GM12878 (cell line): ENCODE data around the gene SKOR2. TPM values are rescaled to one million over a fixed set of nuclear protein-coding genes. Genes with fewer than 3 reads are reported as not detected.

ENCODE experiments used
- ATAC-seq: fragments of 200-7000 bp; cut with Tn5 transposase; 3 replicates; pipeline ENCODE4 v1.9.1; 2020; ENCODE audit warnings: mild to moderate bottlenecking, moderate library complexity
- BruUV-seq: library from RNA; stranded (reverse); fragments of 400-500 nt; replicated peaks from 2 replicates; lab custom pipeline; 2021; lab: Mats Ljungman, UMichigan
- CTCF ChIA-PET: fragments of 300-600 bp; sonication (Branson Sonifier 250); formaldehyde crosslinking; extraction: SDS; loops from one replicate; lab custom pipeline; 2021; ENCODE audit warnings: inconsistent platforms; lab: Yijun Ruan, JAX
- POLR2A ChIA-PET: fragments of 350-600 bp; formaldehyde crosslinking; extraction: SDS; loops from one replicate; lab custom pipeline; 2021; ENCODE audit warnings: inconsistent platforms; lab: Charles Lee
- RAD21 ChIA-PET: fragments of 300-600 bp; sonication (Branson Sonifier 250); formaldehyde crosslinking; loops from one replicate; lab custom pipeline; 2023; ENCODE audit warnings: antibody characterized with exemption; ENCODE audit not compliant: unreplicated experiment; lab: Charles Lee
- SMC1A ChIA-PET: fragments of 300-600 bp; sonication (Branson Sonifier 250); formaldehyde crosslinking; loops from one replicate; lab custom pipeline; 2023; ENCODE audit not compliant: unreplicated experiment, uncharacterized antibody; lab: Charles Lee
- DNase-seq: peaks from one replicate; pipeline ENCODE4 v3.0.0-alpha.2; 2011; ENCODE audit warnings: low read depth, low spot score
- FAIRE-seq: peaks from 3 replicates; lab custom pipeline; 2011; peaks lifted over from hg19 to GRCh38; lab: Jason Lieb, UNC
- H2AFZ ChIP-seq: 2 replicates; pipeline ENCODE4 v1.6.0; 2011; ENCODE audit warnings: low read depth, low read length, control low read depth; ENCODE audit not compliant: control insufficient read depth
- H3K27ac ChIP-seq: 2 replicates; pipeline ENCODE4 v1.5.1; 2011; ENCODE audit warnings: control low read depth; ENCODE audit not compliant: control insufficient read depth, insufficient read depth
- H3K27me3 ChIP-seq, 2 experiments: replicated peaks in 1 of 2; 2 replicates each; pipeline versions ENCODE4 v1.6.0 to v1.6.1; 2011; ENCODE audit warnings: low read length in 1 of 2; ENCODE audit not compliant: control insufficient read depth in 2 of 2, insufficient read depth in 2 of 2
- H3K36me3 ChIP-seq, 2 experiments: 2 replicates each; pipeline ENCODE4 v1.5.1; 2011; ENCODE audit warnings: low read length in 1 of 2; ENCODE audit not compliant: control insufficient read depth in 2 of 2, insufficient read depth in 2 of 2
- H3K4me1 ChIP-seq: 2 replicates; pipeline ENCODE4 v1.6.1; 2011; ENCODE audit warnings: mild to moderate bottlenecking, low read length, moderate library complexity, mixed read lengths; ENCODE audit not compliant: control insufficient read depth, insufficient read depth
- H3K4me2 ChIP-seq: 2 replicates; pipeline ENCODE4 v1.6.0; 2011; ENCODE audit warnings: control low read depth; ENCODE audit not compliant: control insufficient read depth, insufficient read depth
- H3K4me3 ChIP-seq: fragments of 200-600 bp; sonication (generic); 2 replicates; pipeline ENCODE4 v1.5.1; 2016
- H3K79me2 ChIP-seq: 2 replicates; pipeline ENCODE4 v1.6.0; 2011; ENCODE audit warnings: low read length; ENCODE audit not compliant: control insufficient read depth, insufficient read depth
- H3K9ac ChIP-seq: 2 replicates; pipeline ENCODE4 v1.8.0; 2011; ENCODE audit warnings: low read length, control low read depth, mixed read lengths; ENCODE audit not compliant: control insufficient read depth, insufficient read depth
- H3K9me3 ChIP-seq: replicated peaks from 3 replicates; pipeline ENCODE4 v1.5.1; 2011; ENCODE audit warnings: mild to moderate bottlenecking, low read length; ENCODE audit not compliant: control insufficient read depth, insufficient read depth
- H4K20me1 ChIP-seq: 2 replicates; pipeline ENCODE4 v1.6.0; 2011; ENCODE audit not compliant: control insufficient read depth, insufficient read depth
- CBX5 ChIP-seq: sonication (generic); IDR thresholded peaks from 2 replicates; pipeline ENCODE4 v1.6.1; 2016; ENCODE audit warnings: low read depth, moderate library complexity, mild to moderate bottlenecking, inconsistent platforms
- E2F4 ChIP-seq: IDR thresholded peaks from 2 replicates; pipeline ENCODE4 v1.6.1; 2012; ENCODE audit warnings: low read depth, low read length, improper control_type of control experiment
- E2F8 ChIP-seq: fragments of 450-650 bp; IDR thresholded peaks from 2 replicates; pipeline ENCODE4 v1.6.1; 2018; ENCODE audit warnings: mild to moderate bottlenecking, low read depth, moderate library complexity; ENCODE audit not compliant: partially characterized antibody
- MAX ChIP-seq: IDR thresholded peaks from 2 replicates; pipeline ENCODE4 v1.6.1; 2012; ENCODE audit warnings: low read depth, low read length, improper control_type of control experiment
- NKRF ChIP-seq: fragments of 450-650 bp; conservative IDR thresholded peaks from 2 replicates; pipeline ENCODE4 v1.6.1; 2017; ENCODE audit warnings: mild to moderate bottlenecking, moderate library complexity
- PAX5 ChIP-seq: IDR thresholded peaks from 2 replicates; pipeline ENCODE4 v1.6.1; 2011; ENCODE audit warnings: low read depth, low read length, borderline replicate concordance
- POLR2A ChIP-seq: IDR thresholded peaks from 2 replicates; pipeline ENCODE4 v1.6.1; 2011; ENCODE audit warnings: low read depth, mild to moderate bottlenecking, low read length
- POU2F2 ChIP-seq: IDR thresholded peaks from 3 replicates; pipeline ENCODE4 v1.6.1; 2011; ENCODE audit warnings: low read depth, mild to moderate bottlenecking, low read length, borderline replicate concordance
- SUZ12 ChIP-seq: fragments of 200-600 bp; sonication (generic); IDR thresholded peaks from one replicate; pipeline ENCODE4 v1.6.1; 2018; ENCODE audit warnings: antibody characterized with exemption, mild to moderate bottlenecking; ENCODE audit not compliant: unreplicated experiment
- ZNF207 ChIP-seq: fragments of 450-650 bp; IDR thresholded peaks from 2 replicates; pipeline ENCODE4 v1.6.1; 2014; ENCODE audit warnings: antibody characterized with exemption, mild to moderate bottlenecking, borderline replicate concordance
- ZNF274 ChIP-seq: IDR thresholded peaks from one replicate; pipeline ENCODE4 v1.8.0; 2011; ENCODE audit not compliant: insufficient read length, insufficient read depth
- ZSCAN29 ChIP-seq: fragments of 450-650 bp; IDR thresholded peaks from 2 replicates; pipeline ENCODE4 v1.6.1; 2017; ENCODE audit warnings: mild to moderate bottlenecking, moderate library complexity
- WGBS: methylation state at CpG from one replicate; pipeline ENCODE4 v1.1.6; 2016; ENCODE audit warnings: low lambda C conversion rate; ENCODE audit not compliant: insufficient replicate concordance, insufficient coverage; ENCODE audit errors: missing lambda C conversion rate; 5-methylcytosine and 5-hydroxymethylcytosine counted together
- in situ Hi-C: fragments of 300-500 bp; cut with MboI; formaldehyde crosslinking; loops from 9 replicates; pipeline ENCODE4 v1.14.3; 2018; ENCODE audit warnings: mixed read lengths
- intact Hi-C: fragments of 100-400 bp; cut with micrococcal nuclease; formaldehyde crosslinking; loops from one replicate; pipeline ENCODE4 v1.14.2; 2022; ENCODE audit not compliant: unreplicated experiment
- polyA plus RNA-seq, 11 experiments: library from polyadenylated mRNA; depleted of rRNA in 4 of 11; unstranded in 6 of 11; stranded (reverse) in 5 of 11; fragments of >200 nt; fragmentation: Nextera tagmentation in 4 of 11; fragmentation: Illumina TruSeq in 1 of 11; extraction: Ambion mirVana in 4 of 11; extraction: Trizol in 1 of 11; gene quantifications; 1 replicate in 1 of 11; 2 replicates in 10 of 11; pipeline versions ENCODE4 v1.2.1 to v1.2.3, GENCODE V29; 2011 to 2016; ENCODE audit warnings: inconsistent platforms in 2 of 11, missing spikeins in 2 of 11, low read depth in 1 of 11
- total RNA-seq, 4 experiments: library from RNA; depleted of rRNA in 3 of 4; stranded (reverse); fragments of >200 nt in 3 of 4; fragmentation: Illumina TruSeq in 1 of 4; extraction: Trizol in 1 of 4; gene quantifications; 2 replicates each; pipeline versions ENCODE4 v1.2.1 to v1.2.3, GENCODE V29; 2013 to 2021

The SKOR2 gene
- total and polyA plus RNA-seq, 10 of the 15 experiments (the other 5 are each of a cell fraction or from before 2014, with no cell fraction given): not detected

GRCh38 chr18:47262301-47263149, 11.1 kb upstream of the SKOR2 start (continued):
- no peak for TF ChIP-seq NKRF
- TF ChIP-seq PAX5: no peak
- TF ChIP-seq ZSCAN29: no peak
- no peak for TF ChIP-seq E2F4
- TF ChIP-seq MAX: no peak
- no peak for TF ChIP-seq ZNF274
- TF ChIP-seq CBX5: no peak
- TF ChIP-seq, all 136 proteins: peak for 0

GRCh38 chr18:47261902-47262300, 10.4 kb upstream of the SKOR2 start:
- intact Hi-C loops: no loop called here
- ChIA-PET CTCF (interaction anchor here (1.1 kb wide), 1 partner anchor 93 kb away, joined by 3 read pairs; no protein-coding TSS in a partner anchor), SMC1A (no interaction called here), RAD21 (no interaction called here), POLR2A (interaction anchor here (0.6 kb wide), 1 partner anchor 8 kb away, joined by 5 read pairs; no protein-coding TSS in a partner anchor)
- peaks cover 2 to 11% of the 10 kb centered on the region in 2 experiments for H3K27me3 ChIP-seq
- H2AFZ ChIP-seq: no peak overlapping the region
- no peaks in the 10 kb centered on the region for H4K20me1 ChIP-seq
- FAIRE-seq (no peak), ATAC-seq (no peak), DNase-seq (no peak)
- in situ Hi-C loops: no loop called here
- no peak overlapping the region for H3K27ac ChIP-seq
- no peak overlapping the region for H3K9ac ChIP-seq
- H3K4me1 ChIP-seq: no peaks in the 10 kb centered on the region
- no peak overlapping the region for H3K4me2 ChIP-seq
- H3K79me2 ChIP-seq: no peaks in the 10 kb centered on the region
- H3K4me3 ChIP-seq: no peak overlapping the region
- 45% methylated on average over 19 of the region's 19 CpGs for WGBS
- H3K36me3 ChIP-seq: no peaks in the 10 kb centered on the region
- no peaks in the 10 kb centered on the region; the same call in 2 of the 3 replicates for H3K9me3 ChIP-seq
- no TSS peak for BruUV-seq
- TF ChIP-seq POU2F2 (no peak), POLR2A (no peak), E2F8 (no peak), ZNF207 (no peak), SUZ12 (no peak)
